ENCODE results near the gene NPAS4. TPM values are rescaled to one million over a fixed set of nuclear protein-coding genes. Genes with fewer than 3 reads are reported as not detected.

The NPAS4 gene
- total and polyA plus RNA-seq, 3 donors from 2014 or later: 0.09 to 1.4 (median 0.50) TPM

GRCh38 chr11:66472054-66472453 is 51.2 kb downstream of the NPAS4 start:
- intact Hi-C loops (cut with DNase I; ENCODE audit: low total_unique reads): no loop called here
- Histone ChIP-seq H3K4me1 (peaks cover 10% of the 10 kb centered on the region), H3K27me3 (no peaks in the 10 kb centered on the region), H3K36me3 (ENCODE audit: low read depth, missing control alignments) (no peaks in the 10 kb centered on the region), H3K27ac (no peak overlapping the region), H3K4me3 (no peak overlapping the region), H3K9me3 (no peaks in the 10 kb centered on the region)
- DNase-seq: no peak
- 88 to 90% methylated on average over 4 to 9 of the region's 9 CpGs for WGBS, 2 donors
- TF ChIP-seq CTCF (IDR thresholded peaks at IDR 0.05) (no peak), POLR2A (IDR thresholded peaks at IDR 0.05) (no peak)

GRCh38 chr11:66473167-66473566 is 52.3 kb downstream of the NPAS4 start:
- Histone ChIP-seq H3K9me3 (no peaks in the 10 kb centered on the region), H3K27ac (no peak overlapping the region), H3K36me3 (ENCODE audit: low read depth, missing control alignments) (no peaks in the 10 kb centered on the region), H3K27me3 (no peaks in the 10 kb centered on the region), H3K4me3 (no peak overlapping the region), H3K4me1 (peaks cover 1% of the 10 kb centered on the region)
- intact Hi-C loops (cut with DNase I; ENCODE audit: low total_unique reads): no loop called here
- DNase-seq: no peak
- WGBS, 2 donors: 90 to 99% methylated on average over 8 to 11 of the region's 11 CpGs
- TF ChIP-seq POLR2A (IDR thresholded peaks at IDR 0.05) (no peak), CTCF (IDR thresholded peaks at IDR 0.05) (no peak)

GRCh38 chr11:66473608-66474515 is 53.0 kb downstream of the NPAS4 start:
- intact Hi-C loops (cut with DNase I; ENCODE audit: low total_unique reads): no loop called here
- Histone ChIP-seq H3K36me3 (ENCODE audit: low read depth, missing control alignments) (no peaks in the 10 kb centered on the region), H3K4me1 (no peaks in the 10 kb centered on the region), H3K4me3 (no peak overlapping the region), H3K27me3 (no peaks in the 10 kb centered on the region), H3K9me3 (no peaks in the 10 kb centered on the region), H3K27ac (no peak overlapping the region)
- no peak for DNase-seq
- WGBS, 2 donors: 91 to 93% methylated on average over 6 to 20 of the region's 20 CpGs
- TF ChIP-seq CTCF (IDR thresholded peaks at IDR 0.05): no peak
- TF ChIP-seq POLR2A (IDR thresholded peaks at IDR 0.05): no peak

GRCh38 chr11:66475349-66476172 is 54.7 kb downstream of the NPAS4 start:
- intact Hi-C loops (cut with DNase I; ENCODE audit: low total_unique reads): no loop called here
- WGBS, 2 donors: 90 to 92% methylated on average over 4 to 44 of the region's 44 CpGs

More at GRCh38 chr11:66475349-66476172, 54.7 kb downstream of the NPAS4 start:
- H3K27me3 ChIP-seq: no peaks in the 10 kb centered on the region
- no peaks in the 10 kb centered on the region for H3K36me3 ChIP-seq (ENCODE audit: low read depth, missing control alignments)
- no peak for DNase-seq
- H3K4me1 ChIP-seq: peaks cover 5% of the 10 kb centered on the region
- TF ChIP-seq CTCF (IDR thresholded peaks at IDR 0.05): no peak
- no peak for TF ChIP-seq POLR2A (IDR thresholded peaks at IDR 0.05)
- no peaks in the 10 kb centered on the region for H3K9me3 ChIP-seq
- no peak overlapping the region for H3K27ac ChIP-seq
- H3K4me3 ChIP-seq: no peak overlapping the region

Small RNAs within 50 kb of the gene (small RNA-seq; reads per million reads assigned to genes)
- gene RF00017 (0 reads per million in 2 donors), gene RF00416 (0 reads per million in 2 donors), gene RNU1-84P (0 reads per million in 2 donors)

Other genes with a start within 250 kb of the NPAS4 start
- 10 to 100 TPM; 45.9 to 53.5 TPM for gene KLC2, start 163.3 kb upstream of the NPAS4 start, total RNA-seq
- 51.7 TPM for gene KLC2, start 163.3 kb upstream of the NPAS4 start, polyA plus RNA-seq (ENCODE audit: insufficient read depth, low read depth, low replicate concordance)
- 100 to 1,000 TPM in 1 of 2 donors, 10 to 100 TPM in 1; 63.2 to 107 TPM for gene RAB1B, start 152.4 kb upstream of the NPAS4 start, total RNA-seq
- gene RAB1B, start 152.4 kb upstream of the NPAS4 start, polyA plus RNA-seq (ENCODE audit: insufficient read depth, low read depth, low replicate concordance): 180 TPM
- 1 to 10 TPM; 4.0 to 7.4 TPM for gene CNIH2, start 142.9 kb upstream of the NPAS4 start, total RNA-seq
- gene CNIH2, start 142.9 kb upstream of the NPAS4 start, polyA plus RNA-seq (ENCODE audit: insufficient read depth, low read depth, low replicate concordance): 17.3 TPM
- 10 to 100 TPM; 60.5 to 94.1 TPM for gene YIF1A, start 131.9 kb upstream of the NPAS4 start, total RNA-seq
- gene YIF1A, start 131.9 kb upstream of the NPAS4 start, polyA plus RNA-seq (ENCODE audit: insufficient read depth, low read depth, low replicate concordance): 82.6 TPM
- 1 to 10 TPM; 1.4 to 1.7 TPM for gene TMEM151A, start 129.1 kb upstream of the NPAS4 start, total RNA-seq
- gene TMEM151A, start 129.1 kb upstream of the NPAS4 start, polyA plus RNA-seq (ENCODE audit: insufficient read depth, low read depth, low replicate concordance): 0.90 TPM
- gene CD248, start 104.0 kb upstream of the NPAS4 start, total RNA-seq: 1 to 10 TPM; 3.9 to 6.4 TPM
- 35.5 TPM for gene CD248, start 104.0 kb upstream of the NPAS4 start, polyA plus RNA-seq (ENCODE audit: insufficient read depth, low read depth, low replicate concordance)
- 1 to 10 TPM; 8.2 to 8.5 TPM for gene RIN1, start 84.6 kb upstream of the NPAS4 start, total RNA-seq
- gene RIN1, start 84.6 kb upstream of the NPAS4 start, polyA plus RNA-seq (ENCODE audit: insufficient read depth, low read depth, low replicate concordance): 4.7 TPM
- 10 to 100 TPM; 55.5 to 59.4 TPM for gene BRMS1, start 75.9 kb upstream of the NPAS4 start, total RNA-seq
- gene BRMS1, start 75.9 kb upstream of the NPAS4 start, polyA plus RNA-seq (ENCODE audit: insufficient read depth, low read depth, low replicate concordance): 67.5 TPM
- gene B4GAT1, start 73.4 kb upstream of the NPAS4 start, total RNA-seq: 10 to 100 TPM; 28.2 to 45.1 TPM
- gene B4GAT1, start 73.4 kb upstream of the NPAS4 start, polyA plus RNA-seq (ENCODE audit: insufficient read depth, low read depth, low replicate concordance): 23.2 TPM
- 1 to 10 TPM; 1.6 to 3.1 TPM for gene SLC29A2, start 49.3 kb upstream of the NPAS4 start, total RNA-seq
- gene SLC29A2, start 49.3 kb upstream of the NPAS4 start, polyA plus RNA-seq (ENCODE audit: insufficient read depth, low read depth, low replicate concordance): 1.2 TPM
- 10 to 100 TPM; 21.2 to 23.7 TPM for gene MRPL11, start 17.8 kb downstream of the NPAS4 start, total RNA-seq
- 50.0 TPM for gene MRPL11, start 17.8 kb downstream of the NPAS4 start, polyA plus RNA-seq (ENCODE audit: insufficient read depth, low read depth, low replicate concordance)
- gene PELI3, start 45.9 kb downstream of the NPAS4 start, total RNA-seq: 10 to 100 TPM; 13.0 to 17.7 TPM
- gene PELI3, start 45.9 kb downstream of the NPAS4 start, polyA plus RNA-seq (ENCODE audit: insufficient read depth, low read depth, low replicate concordance): 10.2 TPM
- gene DPP3, start 59.4 kb downstream of the NPAS4 start, total RNA-seq: 10 to 100 TPM; 29.3 to 31.0 TPM
- gene DPP3, start 59.4 kb downstream of the NPAS4 start, polyA plus RNA-seq (ENCODE audit: insufficient read depth, low read depth, low replicate concordance): 24.8 TPM
- gene BBS1, start 89.6 kb downstream of the NPAS4 start, total RNA-seq: 10 to 100 TPM; 86.1 to 89.3 TPM
- 42.9 TPM for gene BBS1, start 89.6 kb downstream of the NPAS4 start, polyA plus RNA-seq (ENCODE audit: insufficient read depth, low read depth, low replicate concordance)
- 10 to 100 TPM; 20.7 to 23.3 TPM for gene ZDHHC24, start 125.0 kb downstream of the NPAS4 start, total RNA-seq
- gene ZDHHC24, start 125.0 kb downstream of the NPAS4 start, polyA plus RNA-seq (ENCODE audit: insufficient read depth, low read depth, low replicate concordance): 9.2 TPM
- gene ACTN3, start 125.9 kb downstream of the NPAS4 start, total RNA-seq: 1 to 10 TPM; 1.7 to 4.0 TPM
- gene ACTN3, start 125.9 kb downstream of the NPAS4 start, polyA plus RNA-seq (ENCODE audit: insufficient read depth, low read depth, low replicate concordance): 6.8 TPM
- gene CTSF, start 147.6 kb downstream of the NPAS4 start, total RNA-seq: 100 to 1,000 TPM; 125 to 164 TPM
- gene CTSF, start 147.6 kb downstream of the NPAS4 start, polyA plus RNA-seq (ENCODE audit: insufficient read depth, low read depth, low replicate concordance): 242 TPM
- 10 to 100 TPM; 14.4 to 26.3 TPM for gene CCDC87, start 172.0 kb downstream of the NPAS4 start, total RNA-seq
- 37.2 TPM for gene CCDC87, start 172.0 kb downstream of the NPAS4 start, polyA plus RNA-seq (ENCODE audit: insufficient read depth, low read depth, low replicate concordance)
- 10 to 100 TPM; 70.7 to 83.2 TPM for gene CCS, start 172.2 kb downstream of the NPAS4 start, total RNA-seq
- 67.5 TPM for gene CCS, start 172.2 kb downstream of the NPAS4 start, polyA plus RNA-seq (ENCODE audit: insufficient read depth, low read depth, low replicate concordance)
- gene RBM14, start 195.6 kb downstream of the NPAS4 start, total RNA-seq: 100 to 1,000 TPM; 146 to 149 TPM
- 85.2 TPM for gene RBM14, start 195.6 kb downstream of the NPAS4 start, polyA plus RNA-seq (ENCODE audit: insufficient read depth, low read depth, low replicate concordance)
- 100 to 1,000 TPM in 1 of 2 donors, 10 to 100 TPM in 1; 95.2 to 123 TPM for gene RBM4, start 217.7 kb downstream of the NPAS4 start, total RNA-seq
- gene RBM4, start 217.7 kb downstream of the NPAS4 start, polyA plus RNA-seq (ENCODE audit: insufficient read depth, low read depth, low replicate concordance): 137 TPM

Measured in testis (tissue), 3 donors.